CD4-positive, CD25-positive, alpha-beta regulatory T cell (primary cell): Measurements from ENCODE around the gene TMEM131L. TPM values are rescaled to one million over a fixed set of nuclear protein-coding genes. Genes with fewer than 3 reads are reported as not detected.
A peak's percentile ranks its signal among the peaks of the same experiment; 100 is the strongest.
"Not testable (repeated sequence)": the region's sequence is repeated elsewhere in the genome, so short reads cannot be mapped to it uniquely, and the experiment has no call there.

ENCODE experiments used
- ATAC-seq, 2 donors: fragments of 150-1000 bp; cut with Tn5 transposase; one replicate each; pipeline ENCODE4 v1.10.0; 2021; ENCODE audit warnings: low read depth in 2 of 2, moderate number of reproducible peaks in 2 of 2, moderate library complexity in 1 of 2
- DNase-seq, 3 donors: peaks; one replicate each; pipeline versions ENCODE4 v3.0.0 to v3.0.0-alpha.2; 2012 to 2022; ENCODE audit warnings: mixed read lengths in 1 of 3
- H3K27ac ChIP-seq: one replicate; pipeline ENCODE4 v1.7.0; 2013; ENCODE audit warnings: mild to moderate bottlenecking, low read length; ENCODE audit not compliant: insufficient read depth, poor library complexity, severe bottlenecking
- H3K27me3 ChIP-seq: one replicate; pipeline ENCODE4 v1.7.0; 2013; ENCODE audit warnings: low read length; ENCODE audit not compliant: control insufficient read depth, insufficient read depth
- H3K36me3 ChIP-seq: one replicate; pipeline ENCODE4 v1.7.0; 2013; ENCODE audit warnings: mild to moderate bottlenecking, low read length, moderate library complexity; ENCODE audit not compliant: control insufficient read depth, insufficient read depth
- H3K4me1 ChIP-seq: 2 replicates; pipeline ENCODE4 v1.7.0; 2013; ENCODE audit warnings: mild to moderate bottlenecking, low read length; ENCODE audit not compliant: insufficient read depth, control insufficient read depth, poor library complexity, severe bottlenecking
- H3K4me3 ChIP-seq: one replicate; pipeline ENCODE4 v1.7.0; 2013; ENCODE audit warnings: low read depth, mild to moderate bottlenecking, low read length, moderate library complexity
- H3K9me3 ChIP-seq, 2 experiments: 1 replicate in 1 of 2; 2 replicates in 1 of 2; pipeline ENCODE4 v1.7.0; 2013; ENCODE audit warnings: low read length in 2 of 2, mild to moderate bottlenecking in 1 of 2, moderate library complexity in 1 of 2; ENCODE audit not compliant: control insufficient read depth in 2 of 2
- H3K27ac Mint-ChIP-seq, 3 donors: one replicate each; pipeline ENCODE4 v1.8.0; 2020 to 2022; ENCODE audit warnings: mild to moderate bottlenecking in 3 of 3, mixed read lengths in 3 of 3, moderate library complexity in 2 of 3
- H3K27me3 Mint-ChIP-seq: one replicate; pipeline ENCODE4 v1.8.0; 2022; ENCODE audit warnings: mild to moderate bottlenecking, mixed read lengths
- H3K36me3 Mint-ChIP-seq: one replicate; pipeline ENCODE4 v1.8.0; 2020; ENCODE audit warnings: mixed read lengths
- H3K4me1 Mint-ChIP-seq, 4 donors: one replicate each; pipeline ENCODE4 v1.8.0; 2020 to 2022; ENCODE audit warnings: mixed read lengths in 4 of 4, mild to moderate bottlenecking in 1 of 4
- H3K4me3 Mint-ChIP-seq, 4 donors: one replicate each; pipeline ENCODE4 v1.8.0; 2020 to 2022; ENCODE audit warnings: mild to moderate bottlenecking in 4 of 4, mixed read lengths in 4 of 4, moderate library complexity in 3 of 4
- H3K9me3 Mint-ChIP-seq, 7 donors: one replicate each; pipeline ENCODE4 v1.8.0; 2020 to 2022; ENCODE audit warnings: mixed read lengths in 7 of 7, mild to moderate bottlenecking in 3 of 7, moderate library complexity in 2 of 7
- polyA plus RNA-seq, 4 donors: library from polyadenylated mRNA; unstranded; fragments of 300-500 nt; fragmentation: Illumina TruSeq; gene quantifications; one replicate each; pipeline ENCODE4 v1.2.3, GENCODE V29; 2021
- total RNA-seq: library from RNA; stranded (reverse); gene quantifications from one replicate; pipeline ENCODE4 v1.2.3, GENCODE V29; 2022

Gene TMEM131L
- total and polyA plus RNA-seq, 5 donors from 2014 or later = 35.5 to 86.4 (median 44.1) TPM

DNA sequence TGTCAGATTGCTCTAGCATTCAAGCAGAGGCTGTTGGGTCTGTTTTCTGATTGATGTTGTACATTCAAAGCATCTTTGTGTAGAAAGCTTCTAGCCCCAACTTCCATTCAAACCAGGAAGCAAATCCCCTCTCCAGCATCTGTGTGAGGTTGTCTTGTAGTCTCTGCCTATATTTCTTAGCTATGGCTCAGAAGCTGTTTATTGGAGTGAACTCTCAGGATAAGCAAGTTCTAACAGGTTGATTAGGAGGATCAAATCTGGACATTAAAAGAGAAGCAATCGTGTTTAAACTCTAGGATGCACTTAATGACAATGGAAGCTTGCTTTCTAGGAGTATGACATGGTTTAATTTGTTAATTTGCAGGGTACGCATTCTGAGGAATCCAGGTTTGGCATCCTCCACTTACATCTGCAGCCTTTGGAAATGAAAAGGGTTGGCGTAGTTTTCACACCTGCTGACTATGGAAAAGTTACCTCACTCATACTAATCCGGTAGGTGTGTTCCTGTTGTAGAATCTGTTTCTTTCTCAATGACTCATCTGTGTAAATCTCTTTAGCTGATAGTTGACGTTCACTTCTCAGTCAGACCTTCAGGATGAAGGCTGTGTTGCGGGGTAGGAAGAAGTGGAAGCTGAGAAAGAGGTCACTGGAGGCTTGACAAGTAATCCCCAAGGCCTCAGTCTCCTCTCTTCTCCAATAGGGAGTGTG, 129.9 kb downstream of the TMEM131L start:
- Mint-ChIP-seq H3K27ac (peak overlapping the region; percentile 48 to 85 (median 52)), H3K9me3 (no peaks in the 10 kb centered on the region), H3K27me3 (no peaks in the 10 kb centered on the region), H3K4me3 (no peak overlapping the region), H3K4me1 (peaks cover 0 to 16% (median 12%) of the 10 kb centered on the region in 4 donors), H3K36me3 (peaks cover 39% of the 10 kb centered on the region)
- Histone ChIP-seq H3K27ac (no peak overlapping the region), H3K4me3 (no peak overlapping the region), H3K36me3 (peaks cover 96% of the 10 kb centered on the region), H3K4me1 (no peaks in the 10 kb centered on the region), H3K27me3 (no peaks in the 10 kb centered on the region), H3K9me3 (no peaks in the 10 kb centered on the region)
- ATAC-seq (no peak), DNase-seq (peak in 1 of 3 donors; percentile 27)

DNA sequence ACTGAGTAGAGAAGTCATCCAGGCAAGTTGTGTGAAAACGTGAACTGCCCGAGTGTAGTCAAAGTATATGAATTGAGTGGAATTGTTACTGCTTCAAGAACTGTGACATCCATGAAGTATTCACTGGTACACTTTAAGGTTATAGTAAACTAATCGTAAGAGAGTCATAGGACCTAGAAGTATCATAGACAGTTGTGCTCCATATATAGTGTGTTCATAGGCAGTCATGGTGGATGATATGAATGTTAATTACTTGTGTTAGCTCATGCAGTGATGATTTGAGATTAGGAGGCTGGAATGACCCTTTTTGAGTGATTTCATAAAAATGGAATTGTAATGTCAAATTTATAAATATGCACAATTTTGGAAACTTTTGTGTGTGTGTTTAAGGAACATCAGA, 136.6 kb downstream of the TMEM131L start:
- Mint-ChIP-seq H3K9me3 (peaks cover 0 to 1% (median 0%) of the 10 kb centered on the region in 7 donors), H3K4me1 (peaks cover 11 to 24% (median 14%) of the 10 kb centered on the region in 4 donors), H3K36me3 (peaks cover 48% of the 10 kb centered on the region), H3K27ac (peak overlapping the region; percentile 6 to 56 (median 11)), H3K27me3 (no peaks in the 10 kb centered on the region), H3K4me3 (no peak overlapping the region)
- H3K4me3 ChIP-seq = no peak overlapping the region
- no peaks in the 10 kb centered on the region for H3K27me3 ChIP-seq
- DNase-seq = no peak
- no peak overlapping the region for H3K27ac ChIP-seq
- no peak for ATAC-seq
- H3K36me3 ChIP-seq = peaks cover 98% of the 10 kb centered on the region
- H3K4me1 ChIP-seq = no peaks in the 10 kb centered on the region
- no peaks in the 10 kb centered on the region for H3K9me3 ChIP-seq

DNA sequence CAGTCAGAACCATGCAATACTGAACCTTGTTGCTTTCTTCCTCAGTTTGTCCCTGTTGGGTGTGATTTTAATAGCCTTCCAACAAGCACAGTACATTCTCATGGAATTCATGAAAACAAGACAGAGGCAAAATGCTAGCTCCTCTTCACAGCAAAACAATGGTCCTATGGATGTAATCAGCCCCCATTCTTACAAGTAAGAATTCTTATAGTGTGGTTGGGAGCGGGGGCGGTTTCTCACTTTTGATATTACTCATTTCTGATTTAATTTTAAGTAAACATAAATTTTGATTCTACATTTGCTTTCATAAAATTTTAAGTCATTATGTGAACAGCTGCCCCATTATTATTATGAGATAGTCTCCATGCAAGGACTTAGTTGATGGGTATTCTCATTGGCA, 137.1 kb downstream of the TMEM131L start:
- H3K4me3 ChIP-seq = no peak overlapping the region
- no peaks in the 10 kb centered on the region for H3K27me3 ChIP-seq
- peak in 1 of 3 donors; percentile 25 for DNase-seq
- H3K9me3 Mint-ChIP-seq = peaks cover 0 to 1% (median 0%) of the 10 kb centered on the region in 7 donors
- no peaks in the 10 kb centered on the region for H3K9me3 ChIP-seq
- H3K4me1 ChIP-seq = no peaks in the 10 kb centered on the region
- no peak overlapping the region for H3K27ac ChIP-seq
- H3K4me3 Mint-ChIP-seq = no peak overlapping the region
- H3K36me3 Mint-ChIP-seq = peaks cover 44% of the 10 kb centered on the region
- H3K4me1 Mint-ChIP-seq = peaks cover 11 to 25% (median 15%) of the 10 kb centered on the region in 4 donors
- no peaks in the 10 kb centered on the region for H3K27me3 Mint-ChIP-seq
- H3K36me3 ChIP-seq = peaks cover 96% of the 10 kb centered on the region
- peak overlapping the region in 1 of 3 donors; percentile 11 for H3K27ac Mint-ChIP-seq
- no peak for ATAC-seq

DNA sequence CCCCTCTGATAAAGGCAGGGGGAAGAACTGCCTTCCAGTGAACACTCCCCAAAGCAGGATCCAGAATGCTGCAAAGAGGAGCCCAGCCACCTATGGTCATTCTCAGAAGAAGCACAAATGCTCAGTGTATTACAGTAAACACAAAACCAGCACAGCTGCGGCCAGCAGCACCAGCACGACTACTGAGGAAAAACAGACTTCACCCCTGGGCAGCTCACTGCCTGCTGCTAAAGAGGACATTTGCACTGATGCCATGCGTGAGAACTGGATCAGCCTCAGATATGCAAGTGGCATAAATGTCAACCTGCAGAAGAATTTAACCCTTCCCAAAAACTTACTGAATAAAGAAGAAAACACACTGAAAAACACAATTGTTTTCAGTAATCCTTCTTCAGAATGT, 137.7 kb downstream of the TMEM131L start:
- Histone ChIP-seq H3K4me3 (no peak overlapping the region), H3K4me1 (no peaks in the 10 kb centered on the region), H3K27ac (no peak overlapping the region), H3K27me3 (no peaks in the 10 kb centered on the region), H3K36me3 (peaks cover 92% of the 10 kb centered on the region), H3K9me3 (no peaks in the 10 kb centered on the region)
- Mint-ChIP-seq H3K27ac (peak overlapping the region in 2 of 3 donors; percentile 32 to 49), H3K4me3 (no peak overlapping the region), H3K9me3 (peaks cover 0 to 1% (median 0%) of the 10 kb centered on the region in 7 donors), H3K27me3 (no peaks in the 10 kb centered on the region), H3K4me1 (peaks cover 12 to 24% (median 15%) of the 10 kb centered on the region in 4 donors), H3K36me3 (peaks cover 42% of the 10 kb centered on the region)
- DNase-seq (no peak), ATAC-seq (no peak)

DNA sequence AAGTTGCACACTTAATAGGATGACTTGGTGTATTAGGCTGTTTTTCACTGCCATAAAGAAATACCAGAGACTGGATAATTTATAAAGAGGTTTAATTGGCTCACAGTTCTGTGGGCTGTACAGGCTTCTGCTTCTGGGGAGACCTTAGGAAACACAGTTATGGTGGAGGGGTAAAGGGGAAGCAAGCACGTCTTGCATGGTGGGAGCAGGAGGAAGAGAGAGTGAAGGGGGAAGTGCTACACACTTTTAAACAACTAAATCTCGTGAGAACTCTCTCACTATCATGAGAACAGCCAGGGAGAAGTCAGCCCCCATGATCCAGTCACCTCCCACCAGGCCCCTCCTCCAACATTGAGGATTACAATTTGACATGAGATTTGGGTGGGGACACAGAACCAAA, 142.9 kb downstream of the TMEM131L start:
- H3K27ac ChIP-seq, H3K4me3 ChIP-seq: not testable (repeated sequence)
- peaks cover 57% of the 10 kb centered on the region for H3K36me3 Mint-ChIP-seq

DNA sequence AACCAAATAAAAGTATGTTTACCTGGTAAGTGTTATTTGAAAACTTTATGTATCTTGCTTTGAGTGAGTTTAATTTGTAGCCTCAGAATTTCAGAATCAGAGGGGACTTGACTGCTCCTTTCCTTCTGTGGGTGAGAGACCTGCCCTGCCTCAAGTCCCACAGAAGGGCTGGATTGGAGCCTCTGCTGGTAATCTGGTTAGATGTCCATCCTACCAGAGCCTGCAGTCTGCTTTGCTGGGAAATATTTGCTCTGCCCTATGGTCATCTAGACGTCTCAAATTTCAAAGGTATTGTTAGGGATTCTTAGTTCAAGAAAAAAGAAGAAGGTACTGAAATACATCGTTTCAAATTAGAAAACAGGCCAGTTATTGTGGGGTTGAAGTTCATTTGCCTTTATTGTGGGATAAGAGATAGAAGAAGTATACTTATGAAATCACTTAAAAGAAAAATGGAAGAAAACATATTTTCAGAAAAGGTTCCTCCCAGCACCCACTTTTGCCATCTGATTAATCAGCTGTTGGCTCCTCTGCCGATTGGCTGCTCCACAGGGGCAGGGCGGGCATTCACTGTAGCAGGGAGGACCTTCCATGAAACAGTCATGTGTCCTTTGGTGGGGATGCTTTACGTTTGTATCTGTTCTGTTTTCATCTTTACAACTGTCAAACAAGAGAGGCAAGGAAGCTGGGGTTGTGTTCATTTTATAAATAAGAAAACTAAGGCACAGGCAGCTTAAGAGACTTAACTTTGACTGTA, 144.6 kb downstream of the TMEM131L start:
- Mint-ChIP-seq H3K4me3 (no peak overlapping the region), H3K27ac (peak overlapping the region; percentile 17 to 71 (median 60)), H3K4me1 (peaks cover 27 to 50% (median 43%) of the 10 kb centered on the region in 4 donors), H3K36me3 (peaks cover 66% of the 10 kb centered on the region), H3K9me3 (no peaks in the 10 kb centered on the region), H3K27me3 (no peaks in the 10 kb centered on the region)
- ATAC-seq (no peak), DNase-seq (no peak)
- Histone ChIP-seq H3K4me1 (no peaks in the 10 kb centered on the region), H3K27me3 (no peaks in the 10 kb centered on the region), H3K27ac (no peak overlapping the region), H3K9me3 (no peaks in the 10 kb centered on the region), H3K36me3 (peaks cover 83% of the 10 kb centered on the region), H3K4me3 (no peak overlapping the region)

More for the DNA sequence above, 142.9 kb downstream of the TMEM131L start:
- DNase-seq, H3K9me3 Mint-ChIP-seq, H3K4me1 ChIP-seq, H3K9me3 ChIP-seq, H3K27me3 ChIP-seq, H3K4me3 Mint-ChIP-seq, H3K27me3 Mint-ChIP-seq, ATAC-seq: not testable (repeated sequence)
- Mint-ChIP-seq H3K27ac (peak overlapping the region; percentile 42 to 95 (median 84)), H3K4me1 (peaks cover 13 to 38% (median 28%) of the 10 kb centered on the region in 4 donors)
- H3K36me3 ChIP-seq = peaks cover 83% of the 10 kb centered on the region

DNA sequence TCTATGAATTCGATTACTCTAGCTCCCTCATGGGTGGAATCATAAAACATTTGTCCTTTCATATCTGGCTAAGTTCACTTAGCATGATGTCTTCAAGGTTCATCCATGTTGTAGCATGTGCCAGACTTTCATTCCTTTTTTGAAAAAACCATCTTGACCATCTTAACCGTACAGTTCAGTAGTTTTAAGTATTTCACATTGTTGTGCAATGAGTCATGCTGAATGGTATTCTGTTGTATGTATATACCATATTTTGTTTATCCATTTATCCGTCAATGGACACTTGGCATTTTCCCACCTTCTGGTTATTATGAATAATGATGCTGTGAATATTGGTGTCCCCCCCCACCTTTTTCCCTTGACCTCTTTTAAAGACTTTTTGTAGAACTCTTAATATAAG, 145.5 kb downstream of the TMEM131L start:
- Mint-ChIP-seq H3K4me3 (no peak overlapping the region), H3K9me3 (no peaks in the 10 kb centered on the region), H3K36me3 (peaks cover 62% of the 10 kb centered on the region), H3K27ac (peak overlapping the region in 1 of 3 donors; percentile 59), H3K4me1 (peaks cover 32 to 50% (median 42%) of the 10 kb centered on the region in 4 donors), H3K27me3 (no peaks in the 10 kb centered on the region)
- H3K4me3 ChIP-seq = no peak overlapping the region
- no peaks in the 10 kb centered on the region for H3K27me3 ChIP-seq
- ATAC-seq = no peak
- no peaks in the 10 kb centered on the region for H3K9me3 ChIP-seq
- no peaks in the 10 kb centered on the region for H3K4me1 ChIP-seq
- H3K27ac ChIP-seq = no peak overlapping the region
- H3K36me3 ChIP-seq = peaks cover 83% of the 10 kb centered on the region
- DNase-seq = no peak
